Sigmoid colon (tissue), 7 donors: Measurements from ENCODE around the gene INO80E. TPM values are rescaled to one million over a fixed set of nuclear protein-coding genes. Genes with fewer than 3 reads are reported as not detected.
"Not testable (repeated sequence)": the region's sequence is repeated elsewhere in the genome, so short reads cannot be mapped to it uniquely, and the experiment has no call there.

Experiments
- DNase-seq: peaks from one replicate; pipeline ENCODE4 v3.0.0-alpha.2; 2019
- H3K27ac ChIP-seq, 4 donors: fragments of 200-600 bp; sonication (generic); one replicate each; pipeline ENCODE4 v1.5.1; 2016 to 2019; ENCODE audit warnings: mild to moderate bottlenecking in 1 of 4
- H3K27me3 ChIP-seq, 3 donors: fragments of 200-600 bp; sonication (generic); one replicate each; pipeline ENCODE4 v1.5.1; 2019; ENCODE audit warnings: mild to moderate bottlenecking in 1 of 3
- H3K36me3 ChIP-seq, 4 donors: fragments of 200-600 bp; sonication (generic); one replicate each; pipeline ENCODE4 v1.5.1; 2016 to 2019
- H3K4me1 ChIP-seq, 4 donors: fragments of 200-600 bp; sonication (generic); one replicate each; pipeline ENCODE4 v1.5.1; 2017 to 2019
- H3K4me3 ChIP-seq, 4 donors: fragments of 200-600 bp; sonication (generic); one replicate each; pipeline ENCODE4 v1.5.1; 2017 to 2019; ENCODE audit warnings: mild to moderate bottlenecking in 2 of 4, moderate library complexity in 1 of 4
- H3K9me3 ChIP-seq, 4 donors: fragments of 200-600 bp in 3 of 4; sonication (generic) in 3 of 4; one replicate each; pipeline versions ENCODE4 v1.5.1 to v1.6.1; 2013 to 2019
- EP300 ChIP-seq, 4 donors: sonication (generic); formaldehyde crosslinking; IDR thresholded peaks; one replicate each; pipeline ENCODE4 v1.6.1; 2017; ENCODE audit warnings: antibody characterized with exemption in 4 of 4
- POLR2A ChIP-seq, 2 donors: fragments of 450-650 bp; IDR thresholded peaks; one replicate each; pipeline ENCODE4 v1.6.1; 2016; ENCODE audit warnings: antibody characterized with exemption in 2 of 2, mild to moderate bottlenecking in 2 of 2, moderate library complexity in 2 of 2
- POLR2AphosphoS5 ChIP-seq, 4 donors: sonication (generic); formaldehyde crosslinking; IDR thresholded peaks; one replicate each; pipeline ENCODE4 v1.6.1; 2017; ENCODE audit warnings: antibody characterized with exemption in 4 of 4
- WGBS, 2 donors: extraction: QIAGEN DNeasy Blood & Tissue Kit; methylation state at CpG; one replicate each; pipeline ENCODE4 v1.1.7; 2013; 5-methylcytosine and 5-hydroxymethylcytosine counted together
- intact Hi-C: fragments of 100-400 bp; cut with DNase I; formaldehyde crosslinking; loops from one replicate; pipeline ENCODE4 v1.15.1; 2023
- polyA plus RNA-seq, 3 donors: library from polyadenylated mRNA; stranded (reverse); fragments of 200-250 nt; gene quantifications; one replicate each; pipeline ENCODE4 v1.2.3, GENCODE V29; 2013
- total RNA-seq, 4 donors: library from RNA; depleted of rRNA; stranded (reverse); fragments of >200 nt; gene quantifications; one replicate each; pipeline ENCODE4 v1.1.0, GENCODE V29; 2016
- TF ChIP-seq, protein P1 (sequence below), 4 experiments: fragments of 450-650 bp in 3 of 4; fragments of 200-600 bp in 1 of 4; IDR thresholded peaks; one replicate each; pipeline ENCODE4 v1.5.1; 2016 to 2019; ENCODE audit warnings: antibody characterized with exemption in 4 of 4, mild to moderate bottlenecking in 3 of 4, moderate library complexity in 2 of 4
- donor health status: healthy with polysubstance abuse.
- donor health status: Bipolar disorder and iron deficiency.
- donor health status: healthy.

INO80E gene
- total and polyA plus RNA-seq, 7 donors = 49.2 to 174 (median 59.8) TPM

DNA sequence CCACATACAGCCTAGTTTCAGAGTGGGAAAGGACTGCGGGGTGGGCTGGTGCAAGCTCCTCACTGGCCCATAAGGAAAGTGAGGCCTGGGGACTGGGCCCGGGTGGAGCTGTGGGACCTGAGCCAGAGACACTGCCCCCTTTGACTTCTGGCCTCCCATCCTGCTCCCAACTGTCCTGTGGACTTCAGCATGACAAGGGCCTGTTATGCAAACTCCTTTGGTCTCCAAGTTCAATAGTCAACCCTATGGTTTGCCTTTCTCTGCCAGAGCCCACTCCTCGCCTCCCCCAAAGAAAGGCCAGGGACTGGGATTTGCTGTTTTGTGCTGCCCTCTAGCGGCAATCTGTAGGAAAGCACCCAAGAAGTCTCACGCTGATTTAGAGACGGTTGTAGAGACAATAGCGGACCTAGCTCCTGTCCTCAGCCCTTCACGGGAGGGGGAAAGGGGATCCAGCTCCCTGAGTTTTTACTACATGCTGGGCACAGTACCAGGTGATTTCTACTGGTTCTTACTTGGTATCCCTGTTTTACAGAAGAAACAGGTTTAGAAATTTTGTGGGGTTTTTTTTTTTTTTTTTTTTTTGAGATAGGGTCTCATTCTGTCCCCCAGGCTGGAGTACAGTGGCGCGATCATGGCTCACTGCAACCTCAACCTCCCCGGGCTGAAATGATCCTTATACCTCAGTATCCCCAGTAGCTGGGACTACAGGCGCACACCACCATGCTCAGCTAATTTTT, 36.2 kb downstream of the INO80E start:
- no peak overlapping the region for H3K4me3 ChIP-seq
- no peaks in the 10 kb centered on the region for H3K36me3 ChIP-seq
- DNase-seq = no peak
- no peak overlapping the region for H3K27ac ChIP-seq
- no peaks in the 10 kb centered on the region for H3K9me3 ChIP-seq
- intact Hi-C loops = no loop called here
- 25 to 32% methylated on average over 12 of the region's 12 CpGs for WGBS, 2 donors
- peaks cover 0 to 13% (median 9%) of the 10 kb centered on the region in 4 donors for H3K4me1 ChIP-seq
- peaks cover 44 to 90% (median 73%) of the 10 kb centered on the region in 3 donors for H3K27me3 ChIP-seq
- TF ChIP-seq, protein P1, sequence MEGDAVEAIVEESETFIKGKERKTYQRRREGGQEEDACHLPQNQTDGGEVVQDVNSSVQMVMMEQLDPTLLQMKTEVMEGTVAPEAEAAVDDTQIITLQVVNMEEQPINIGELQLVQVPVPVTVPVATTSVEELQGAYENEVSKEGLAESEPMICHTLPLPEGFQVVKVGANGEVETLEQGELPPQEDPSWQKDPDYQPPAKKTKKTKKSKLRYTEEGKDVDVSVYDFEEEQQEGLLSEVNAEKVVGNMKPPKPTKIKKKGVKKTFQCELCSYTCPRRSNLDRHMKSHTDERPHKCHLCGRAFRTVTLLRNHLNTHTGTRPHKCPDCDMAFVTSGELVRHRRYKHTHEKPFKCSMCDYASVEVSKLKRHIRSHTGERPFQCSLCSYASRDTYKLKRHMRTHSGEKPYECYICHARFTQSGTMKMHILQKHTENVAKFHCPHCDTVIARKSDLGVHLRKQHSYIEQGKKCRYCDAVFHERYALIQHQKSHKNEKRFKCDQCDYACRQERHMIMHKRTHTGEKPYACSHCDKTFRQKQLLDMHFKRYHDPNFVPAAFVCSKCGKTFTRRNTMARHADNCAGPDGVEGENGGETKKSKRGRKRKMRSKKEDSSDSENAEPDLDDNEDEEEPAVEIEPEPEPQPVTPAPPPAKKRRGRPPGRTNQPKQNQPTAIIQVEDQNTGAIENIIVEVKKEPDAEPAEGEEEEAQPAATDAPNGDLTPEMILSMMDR (IDR thresholded peaks at IDR 0.05) = peak in 3 of 4 experiments; percentile 31 to 55 (median 51)
- no peak for TF ChIP-seq POLR2AphosphoS5 (IDR thresholded peaks at IDR 0.05)

DNA sequence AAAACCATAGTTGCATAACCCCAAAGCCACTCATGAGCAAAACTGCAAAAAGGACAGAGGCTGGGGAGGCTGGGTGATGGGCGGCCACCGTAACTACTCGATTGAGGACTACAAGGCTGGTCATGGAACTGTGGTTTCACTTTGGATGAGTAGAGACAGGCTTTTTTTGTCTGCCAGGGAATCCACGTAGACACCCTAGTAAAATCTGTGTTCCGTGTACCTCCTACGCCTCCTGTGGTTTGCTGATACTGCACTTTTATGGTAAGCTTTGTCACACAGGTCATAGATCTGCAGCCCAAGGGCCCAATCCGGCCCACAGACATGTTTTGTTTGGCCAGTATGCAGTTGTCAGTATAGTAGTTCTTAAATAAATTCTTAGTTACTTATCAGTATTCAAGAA, 37.2 kb downstream of the INO80E start:
- 62 to 63% methylated on average over 7 of the region's 7 CpGs for WGBS, 2 donors
- Histone ChIP-seq H3K9me3 (no peaks in the 10 kb centered on the region), H3K27ac (no peak overlapping the region), H3K4me3 (no peak overlapping the region), H3K36me3 (no peaks in the 10 kb centered on the region), H3K4me1 (peaks cover 0 to 13% (median 9%) of the 10 kb centered on the region in 4 donors), H3K27me3 (peaks cover 44 to 80% (median 69%) of the 10 kb centered on the region in 3 donors)
- TF ChIP-seq POLR2AphosphoS5 (IDR thresholded peaks at IDR 0.05) (no peak), EP300 (IDR thresholded peaks at IDR 0.05) (no peak), POLR2A (IDR thresholded peaks at IDR 0.05) (no peak)
- TF ChIP-seq, protein P1 (IDR thresholded peaks at IDR 0.05) = no peak
- no peak for DNase-seq
- intact Hi-C loops = no loop called here

DNA sequence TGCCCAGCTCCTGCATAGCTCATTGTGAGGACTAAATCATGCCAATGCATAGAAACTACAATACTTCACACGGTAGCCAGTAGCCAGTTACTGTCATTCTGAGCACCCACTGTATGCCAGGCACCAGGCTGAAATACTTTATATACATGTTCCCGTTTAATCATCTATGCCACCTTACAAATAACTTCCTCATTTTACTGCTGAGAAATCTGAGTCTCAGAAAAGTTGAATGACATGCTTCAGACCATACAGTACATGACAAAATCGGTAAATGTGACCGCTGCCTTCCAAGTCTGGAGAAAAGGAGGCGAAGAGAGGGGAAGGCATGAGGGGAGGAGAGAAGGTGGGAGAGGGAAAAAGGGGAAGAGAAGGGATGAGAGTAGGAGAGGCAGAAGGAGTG, 44.2 kb downstream of the INO80E start:
- H3K27ac ChIP-seq = no peak overlapping the region
- H3K36me3 ChIP-seq = no peaks in the 10 kb centered on the region
- no peaks in the 10 kb centered on the region for H3K9me3 ChIP-seq
- intact Hi-C loops = no loop called here
- H3K27me3 ChIP-seq = peaks cover 0 to 11% (median 3%) of the 10 kb centered on the region in 3 donors
- no peaks in the 10 kb centered on the region for H3K4me1 ChIP-seq
- 53 to 65% methylated on average over 5 of the region's 5 CpGs for WGBS, 2 donors
- TF ChIP-seq POLR2AphosphoS5 (IDR thresholded peaks at IDR 0.05) (no peak), POLR2A (IDR thresholded peaks at IDR 0.05) (no peak), EP300 (IDR thresholded peaks at IDR 0.05) (no peak)
- TF ChIP-seq, protein P1 (IDR thresholded peaks at IDR 0.05) = no peak
- DNase-seq = no peak
- no peak overlapping the region for H3K4me3 ChIP-seq

GRCh38 chr16:30040690-30041089, 44.6 kb downstream of the INO80E start:
- intact Hi-C loops, H3K27ac ChIP-seq, H3K9me3 ChIP-seq, H3K4me3 ChIP-seq, H3K4me1 ChIP-seq, DNase-seq, H3K36me3 ChIP-seq, H3K27me3 ChIP-seq: not testable (repeated sequence)
- 83 to 90% methylated on average over 5 of the region's 5 CpGs for WGBS, 2 donors

DNA sequence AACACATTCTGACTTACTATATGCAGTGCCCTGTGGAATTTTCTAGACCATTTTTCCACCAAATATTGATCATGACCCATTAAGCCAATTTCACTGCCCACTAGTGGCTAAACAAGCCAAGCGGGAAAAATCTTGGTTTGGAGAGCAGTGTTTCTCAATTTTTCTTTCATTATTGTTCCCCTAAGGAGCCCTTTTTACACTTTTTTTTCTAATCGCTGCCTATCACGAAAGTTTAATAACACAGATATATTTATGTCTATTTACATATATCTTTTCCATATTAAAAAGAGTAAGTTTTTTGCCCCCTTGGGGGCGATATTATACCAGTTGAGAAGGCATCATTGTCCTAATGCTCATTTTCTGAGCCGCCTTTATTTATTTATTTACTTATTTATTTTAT, 45.8 kb downstream of the INO80E start:
- H3K9me3 ChIP-seq = no peaks in the 10 kb centered on the region
- intact Hi-C loops = no loop called here
- no peaks in the 10 kb centered on the region for H3K27me3 ChIP-seq
- H3K36me3 ChIP-seq = no peaks in the 10 kb centered on the region
- H3K4me1 ChIP-seq = no peaks in the 10 kb centered on the region
- no peak overlapping the region for H3K27ac ChIP-seq
- no peak for DNase-seq
- TF ChIP-seq, protein P1 (IDR thresholded peaks at IDR 0.05) = peak in 2 of 4 experiments; percentile 15 to 23
- no peak for TF ChIP-seq POLR2AphosphoS5 (IDR thresholded peaks at IDR 0.05)
- H3K4me3 ChIP-seq = no peak overlapping the region
- 20 to 30% methylated on average over 5 of the region's 5 CpGs for WGBS, 2 donors
